HG03439 (cell line): ENCODE measurements around the gene CD59.

Experiments used
- ATAC-seq: cut with Tn5 transposase; IDR thresholded peaks from one replicate; pipeline ENCODE4 v1.9.1; 2021; ENCODE audit warnings: mild to moderate bottlenecking, moderate library complexity; ENCODE audit not compliant: unreplicated experiment

CD59 gene

GRCh38 chr11:33736148-33736812 lies at the start of gene CD59:
Gene CD59, minus strand, starts transcription at chr11:33736423. Its CDS starts 13,978 bp downstream, at chr11:33722445.
- peak; percentile 56 for ATAC-seq

- ATAC-seq = no peak
Observed at GRCh38 chr11:33785609-33786008, 49.4 kb upstream of the CD59 start.

- no peak for ATAC-seq
Observed at GRCh38 chr11:33779849-33780528, 43.8 kb upstream of the CD59 start.

GRCh38 chr11:33778675-33779074 lies 42.5 kb upstream of the CD59 start:
- ATAC-seq = no peak

- no peak for ATAC-seq
Observed at GRCh38 chr11:33777906-33778305, 41.7 kb upstream of the CD59 start.

GRCh38 chr11:33775832-33776470 lies 39.7 kb upstream of the CD59 start:
- ATAC-seq = no peak

- no peak for ATAC-seq
Observed at GRCh38 chr11:33775467-33775807, 39.2 kb upstream of the CD59 start.

GRCh38 chr11:33774736-33775466 lies 38.7 kb upstream of the CD59 start:
- ATAC-seq = no peak

- peak; percentile 74 for ATAC-seq
Observed at GRCh38 chr11:33773987-33774735, 37.9 kb upstream of the CD59 start, which contains the start of gene FBXO3. Gene FBXO3, minus strand, starts transcription at chr11:33774520. Its CDS starts 23 bp downstream, at chr11:33774497.

GRCh38 chr11:33773404-33773986 lies 37.3 kb upstream of the CD59 start:
- peak; percentile 5 for ATAC-seq

GRCh38 chr11:33772870-33773269 lies 36.6 kb upstream of the CD59 start:
- no peak for ATAC-seq

GRCh38 chr11:33772300-33772699 lies 36.1 kb upstream of the CD59 start:
- ATAC-seq = no peak

GRCh38 chr11:33770236-33770635 lies 34.0 kb upstream of the CD59 start:
- ATAC-seq = no peak

- no peak for ATAC-seq
Observed at GRCh38 chr11:33769542-33769941, 33.3 kb upstream of the CD59 start.

- ATAC-seq = no peak
Observed at GRCh38 chr11:33767624-33768023, 31.4 kb upstream of the CD59 start.

- no peak for ATAC-seq
Observed at GRCh38 chr11:33766085-33766484, 29.9 kb upstream of the CD59 start.

- ATAC-seq = peak; percentile 82
Observed at GRCh38 chr11:33761471-33761870, 25.2 kb upstream of the CD59 start.

- ATAC-seq = peak; percentile 97
Observed at GRCh38 chr11:33753304-33753967, 17.2 kb upstream of the CD59 start.

- no peak for ATAC-seq
Observed at GRCh38 chr11:33751878-33752277, 15.7 kb upstream of the CD59 start.

- no peak for ATAC-seq
Observed at GRCh38 chr11:33747979-33748378, 11.8 kb upstream of the CD59 start.
